Measurements from ENCODE around the gene ABRACL. TPM values are rescaled to one million over a fixed set of nuclear protein-coding genes. Genes with fewer than 3 reads are reported as not detected.

The ABRACL gene
- total and polyA plus RNA-seq, 2 of the 8 experiments (the other 6 are each of a cell fraction or from before 2014, with no cell fraction given), result 103 to 167 TPM

GRCh38 chr6:139068846-139069245 lies 40.3 kb downstream of the ABRACL start:
- H2AK5ac ChIP-seq (ENCODE audit: low read depth, low read length), result no peak overlapping the region
- no peak overlapping the region for H3K14ac ChIP-seq (ENCODE audit: insufficient read length)
- H2AFZ ChIP-seq (ENCODE audit: low read length), result no peak overlapping the region
- no peak overlapping the region for H3K27ac ChIP-seq (ENCODE audit: low read depth, low read length)
- no peak overlapping the region for H4K91ac ChIP-seq (replicated peaks; ENCODE audit: insufficient read length, low read length)
- H3K9me3 ChIP-seq (ENCODE audit: insufficient read depth in 2 of 2, low read depth in 1 of 2, low read length in 1 of 2), result peaks cover 0 to 3% of the 10 kb centered on the region in 2 experiments; a peak in 1 of 4 replicates
- no peak overlapping the region for H3K56ac ChIP-seq (replicated peaks; ENCODE audit: insufficient read length, low read depth, low read length)
- no peak overlapping the region for H2BK20ac ChIP-seq (ENCODE audit: low read length)
- 0 out of 2 replicates have a peak, but pooled peaks cover 1% of the 10 kb centered on the region for H3K23me2 ChIP-seq (ENCODE audit: low read depth, low read length)
- H3K27me3 ChIP-seq (replicated peaks in 1 of 4; ENCODE audit: control insufficient read depth in 3 of 4, extremely low read depth in 1 of 4, insufficient read depth in 3 of 4, low read length in 3 of 4), result no peaks in the 10 kb centered on the region
- H2BK120ac ChIP-seq (replicated peaks; ENCODE audit: low read depth, low read length), result no peak overlapping the region
- ChIA-PET POLR2A (ENCODE audit: partially characterized antibody) (no interaction called here), CTCF (ENCODE audit: partially characterized antibody) (no interaction called here)
- no peak overlapping the region for H2BK12ac ChIP-seq (ENCODE audit: low read depth, low read length)
- H4K20me1 ChIP-seq (replicated peaks in 1 of 2; ENCODE audit: control insufficient read depth in 1 of 2, insufficient read depth in 2 of 2, low read length in 2 of 2), result no peaks in the 10 kb centered on the region
- FAIRE-seq (no peak), DNase-seq (ENCODE audit: low read depth in 1 of 2, low spot score in 2 of 2) (no peak)
- TF ChIP-seq EP300 (IDR thresholded peaks at IDR 0.05; ENCODE audit: borderline replicate concordance in 1 of 2, low read depth in 2 of 2, low read length in 2 of 2) (no peak), RBBP5 (IDR thresholded peaks at IDR 0.05; ENCODE audit: borderline replicate concordance, low read depth, low read length) (no peak), ASH2L (IDR thresholded peaks at IDR 0.05; ENCODE audit: low read length) (no peak), CHD1 (IDR thresholded peaks at IDR 0.05; ENCODE audit: low read depth, low read length) (no peak)
- 0 out of 7 replicates have a peak, but pooled peaks cover 0 to 2% (median 0%) of the 10 kb centered on the region in 4 experiments for H3K4me1 ChIP-seq (replicated peaks in 1 of 4; ENCODE audit: control insufficient read depth in 3 of 4, insufficient read depth in 4 of 4, low read length in 3 of 4)
- no peak overlapping the region for H3K18ac ChIP-seq (ENCODE audit: extremely low read depth, low read length)
- H3K23ac ChIP-seq (ENCODE audit: insufficient read length), result no peak overlapping the region
- H2BK15ac ChIP-seq (ENCODE audit: low read length), result no peak overlapping the region
- H4K8ac ChIP-seq (ENCODE audit: extremely low read depth, insufficient read depth, low read length), result no peak overlapping the region
- 92% methylated on average over 2 of the region's 2 CpGs; no CpG with 5 or more reads in 1 of the 2 experiments for WGBS, 2 experiments (ENCODE audit: extremely low coverage in 1 of 2, insufficient coverage in 1 of 2, insufficient read length in 1 of 2, insufficient replicate concordance in 2 of 2, low coverage in 1 of 2, low lambda C conversion rate in 2 of 2, missing lambda C conversion rate in 1 of 2)
- no peak overlapping the region for H3K4ac ChIP-seq (replicated peaks; ENCODE audit: insufficient read length, low read depth, low read length)
- H3K79me1 ChIP-seq (ENCODE audit: low read depth, low read length), result no peaks in the 10 kb centered on the region
- H3K4me3 ChIP-seq (ENCODE audit: extremely low read depth in 1 of 4, insufficient read depth in 2 of 4, low read depth in 3 of 4, low read length in 4 of 4), result no peak overlapping the region
- H3K79me2 ChIP-seq (ENCODE audit: control insufficient read depth in 1 of 2, insufficient read depth in 2 of 2, low read length in 2 of 2), result no peaks in the 10 kb centered on the region
- H3K4me2 ChIP-seq (ENCODE audit: insufficient read depth in 1 of 2, low read depth in 2 of 2, low read length in 2 of 2), result no peak overlapping the region
- H3K36me3 ChIP-seq (ENCODE audit: control insufficient read depth in 2 of 4, insufficient read depth in 4 of 4, low read length in 3 of 4), result no peaks in the 10 kb centered on the region
- H2BK5ac ChIP-seq (ENCODE audit: low read depth, low read length), result no peak overlapping the region
- no peak overlapping the region for H3K9ac ChIP-seq (replicated peaks in 1 of 4; ENCODE audit: extremely low read depth in 1 of 4, low read depth in 3 of 4, low read length in 3 of 4)
- H4K5ac ChIP-seq (ENCODE audit: insufficient read length, low read depth, low read length), result no peak overlapping the region
